ENCODE data around the gene NME1.

The NME1 gene

DNA sequence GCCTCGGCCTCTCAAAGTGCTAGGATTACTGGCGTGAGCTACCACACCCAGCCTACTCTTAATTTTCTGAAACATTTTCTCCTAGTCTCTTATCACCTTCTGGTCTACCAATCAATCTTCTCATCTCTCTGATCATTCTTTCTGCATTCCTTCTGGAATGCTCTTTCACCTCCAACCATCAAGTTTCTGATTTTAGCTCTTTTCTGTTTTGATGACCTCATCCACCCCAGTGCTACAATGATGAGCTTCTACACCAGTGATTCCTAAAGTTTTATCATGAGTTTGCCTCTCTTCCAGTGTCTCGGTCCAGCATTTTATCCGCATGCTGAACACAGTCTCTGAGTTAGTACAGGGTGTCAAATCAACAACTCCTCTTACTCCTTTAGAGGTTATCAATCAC lies 44.4 kb downstream of the NME1 start:
- DNase-seq: no peak

DNA sequence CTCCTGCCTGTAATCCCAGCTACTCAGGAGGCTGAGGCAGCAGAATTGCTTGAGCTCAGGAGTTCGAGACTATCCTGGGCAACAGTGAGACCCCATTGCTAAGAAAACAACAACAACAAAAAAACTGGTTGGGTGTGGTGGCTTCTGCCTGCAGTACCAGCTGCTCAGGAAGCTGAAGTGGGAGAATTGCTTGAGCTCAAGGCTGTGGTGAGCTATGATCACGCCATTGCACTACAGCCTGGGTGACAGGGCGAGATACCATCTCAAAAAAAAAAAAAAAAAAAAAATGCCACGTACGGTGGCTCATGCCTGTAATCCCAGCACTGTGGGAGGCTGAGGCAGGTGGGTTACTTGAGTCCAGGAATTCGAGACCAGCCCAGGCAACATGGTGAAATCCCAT lies 46.9 kb downstream of the NME1 start:
- DNase-seq: no peak

DNA sequence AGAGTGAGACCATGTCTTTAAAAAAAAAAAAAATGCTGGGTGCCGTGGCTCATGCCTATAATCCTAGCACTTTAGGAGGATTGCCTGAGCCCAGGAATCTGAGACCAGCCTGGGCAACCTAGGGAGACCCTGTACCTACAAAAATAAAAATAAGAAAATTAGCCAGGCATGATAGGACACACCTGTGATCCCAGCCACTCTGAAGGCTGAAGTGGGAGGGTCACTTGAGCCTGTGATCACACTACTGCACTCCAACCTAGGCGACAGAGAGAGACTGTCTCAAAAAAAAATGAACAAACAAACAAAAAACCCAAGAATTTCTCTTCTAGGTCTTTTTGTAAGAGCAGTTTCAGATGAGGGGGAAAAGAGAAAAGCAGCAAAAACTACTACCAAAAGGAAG lies 47.5 kb downstream of the NME1 start:
- DNase-seq: no peak

DNA sequence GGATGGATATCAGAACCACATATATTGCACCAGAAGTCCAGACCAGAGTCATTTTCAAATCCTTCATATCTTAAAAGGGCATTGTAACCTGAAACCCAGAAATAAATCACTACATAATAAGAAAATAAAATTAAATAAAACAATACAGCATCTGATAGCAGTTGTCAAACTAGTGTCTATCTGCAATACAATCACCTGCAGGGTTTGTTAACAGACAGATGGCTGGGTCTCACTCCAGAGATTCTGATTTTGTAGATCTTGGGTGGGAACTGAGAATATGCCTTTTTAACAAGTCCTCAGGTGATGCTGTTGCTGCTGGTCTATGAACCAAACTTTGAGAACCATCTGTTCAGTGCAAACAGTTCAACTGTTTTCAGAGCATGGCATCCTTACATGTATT lies 50.5 kb downstream of the NME1 start:
- no peak for DNase-seq

Measured in DMS153 (cell line).